HepG2 (cell line): ENCODE measurements around the gene MUL1. TPM values are rescaled to one million over a fixed set of nuclear protein-coding genes. Genes with fewer than 3 reads are reported as not detected.

ENCODE experiments used
- ATRX ChIP-seq: sonication (generic); formaldehyde crosslinking; IDR thresholded peaks from 2 replicates; pipeline ENCODE4 v1.4.0; 2020; ENCODE audit warnings: missing genetic modification reagents, borderline replicate concordance
- BORCS8-MEF2B ChIP-seq: sonication (generic); formaldehyde crosslinking; IDR thresholded peaks from 2 replicates; pipeline ENCODE4 v1.8.0; 2022; ENCODE audit warnings: mild to moderate bottlenecking, missing genetic modification reagents
- DDIT3 ChIP-seq: sonication (generic); formaldehyde crosslinking; IDR thresholded peaks from 2 replicates; pipeline ENCODE4 v1.4.0; 2020; ENCODE audit warnings: mild to moderate bottlenecking, missing genetic modification reagents
- HOXA9 ChIP-seq: sonication (generic); formaldehyde crosslinking; IDR thresholded peaks from 2 replicates; pipeline ENCODE4 v1.8.1; 2022; ENCODE audit warnings: missing genetic modification reagents, mild to moderate bottlenecking, moderate library complexity, borderline replicate concordance
- KDM5B ChIP-seq: sonication (generic); formaldehyde crosslinking; IDR thresholded peaks from 2 replicates; pipeline ENCODE4 v1.4.0; 2020; ENCODE audit warnings: missing genetic modification reagents, mild to moderate bottlenecking, borderline replicate concordance
- MAX ChIP-seq: IDR thresholded peaks from 2 replicates; pipeline ENCODE4 v1.6.1; 2012; ENCODE audit warnings: inconsistent platforms
- MTERF4 ChIP-seq: sonication (generic); formaldehyde crosslinking; IDR thresholded peaks from 2 replicates; pipeline ENCODE4 v1.8.0; 2023; ENCODE audit warnings: mild to moderate bottlenecking, missing genetic modification reagents
- PBX2 ChIP-seq: IDR thresholded peaks from 2 replicates; pipeline ENCODE4 v1.6.1; 2016; ENCODE audit warnings: control low read depth
- PITX1 ChIP-seq: sonication (generic); formaldehyde crosslinking; IDR thresholded peaks from 2 replicates; pipeline ENCODE4 v1.5.1; 2020; ENCODE audit warnings: mild to moderate bottlenecking, missing genetic modification reagents
- STAT5B ChIP-seq: sonication (generic); formaldehyde crosslinking; IDR thresholded peaks from 2 replicates; pipeline ENCODE4 v1.4.0; 2020; ENCODE audit warnings: missing genetic modification reagents
- TCF7L2 ChIP-seq: IDR thresholded peaks from 2 replicates; pipeline ENCODE4 v1.6.1; 2011; ENCODE audit warnings: mild to moderate bottlenecking, low read depth, low read length, moderate library complexity
- TIGD3 ChIP-seq: sonication (generic); formaldehyde crosslinking; IDR thresholded peaks from 2 replicates; pipeline ENCODE4 v1.5.1; 2020; ENCODE audit warnings: mild to moderate bottlenecking, missing genetic modification reagents, borderline replicate concordance
- ZNF407 ChIP-seq: sonication (generic); formaldehyde crosslinking; IDR thresholded peaks from one replicate; pipeline ENCODE4 v1.5.1; 2020; ENCODE audit warnings: mild to moderate bottlenecking, missing genetic modification reagents; ENCODE audit errors: not compliant biosample characterization
- ZNF501 ChIP-seq: sonication (generic); formaldehyde crosslinking; IDR thresholded peaks from 2 replicates; pipeline ENCODE4 v1.5.1; 2020; ENCODE audit warnings: mild to moderate bottlenecking, moderate library complexity, missing genetic modification reagents
- ZNF773 ChIP-seq: sonication (generic); formaldehyde crosslinking; IDR thresholded peaks from 2 replicates; pipeline ENCODE4 v1.4.0; 2020; ENCODE audit warnings: missing genetic modification reagents, borderline replicate concordance
- ZNF777 ChIP-seq: sonication (generic); formaldehyde crosslinking; IDR thresholded peaks from 2 replicates; pipeline ENCODE4 v1.4.0; 2020; ENCODE audit warnings: missing genetic modification reagents
- ZNF891 ChIP-seq: sonication (generic); formaldehyde crosslinking; IDR thresholded peaks from 2 replicates; pipeline ENCODE4 v1.5.0; 2020; ENCODE audit warnings: mild to moderate bottlenecking, missing genetic modification reagents
- polyA plus RNA-seq, 8 experiments: library from polyadenylated mRNA; depleted of rRNA in 3 of 8; stranded (reverse) in 7 of 8; unstranded in 1 of 8; fragments of >200 nt; fragmentation: Illumina TruSeq in 4 of 8; extraction: Trizol in 4 of 8; gene quantifications; 2 replicates each; pipeline versions ENCODE4 v1.2.1 to v1.2.3, GENCODE V29; 2011 to 2016; ENCODE audit warnings: low read depth in 4 of 8, missing spikeins in 1 of 8, mixed read lengths in 1 of 8; ENCODE audit not compliant: insufficient read depth in 1 of 8
- total RNA-seq, 5 experiments: library from RNA; depleted of rRNA; stranded (reverse); fragments of >200 nt; fragmentation: Illumina TruSeq; extraction: Trizol; gene quantifications; 2 replicates each; pipeline ENCODE4 v1.2.3, GENCODE V29; 2016; ENCODE audit warnings: low read depth in 1 of 5

Gene MUL1
- total and polyA plus RNA-seq, 2 of the 13 experiments (the other 11 are each of a cell fraction or from before 2014, with no cell fraction given), result 21.5 to 26.5 TPM

GRCh38 chr1:20551945-20552727, 44.2 kb upstream of the MUL1 start, which contains the start of gene FAM43B (continued):
- TF ChIP-seq ZNF407 (CRISPR knock-in tag), result no peak
- TF ChIP-seq BORCS8-MEF2B (CRISPR knock-in tag), result peak; percentile 30; the same call in 1 of the 2 replicates
- TF ChIP-seq PITX1 (CRISPR knock-in tag), result no peak
- TF ChIP-seq ATRX (CRISPR knock-in tag), result no peak
- TF ChIP-seq ZNF891, result peak; percentile 81
- TF ChIP-seq MAX, result no peak; the same call in 1 of the 2 replicates
- no peak for TF ChIP-seq STAT5B (CRISPR knock-in tag)
- no peak for TF ChIP-seq HOXA9 (CRISPR knock-in tag)
- TF ChIP-seq TIGD3 (CRISPR knock-in tag), result no peak
- TF ChIP-seq KDM5B (CRISPR knock-in tag), result peak; percentile 54; the same call in 1 of the 2 replicates
- peak; percentile 75 for TF ChIP-seq ZNF777 (CRISPR knock-in tag)
- no peak for TF ChIP-seq ZNF773 (CRISPR knock-in tag)
- no peak for TF ChIP-seq PBX2 (CRISPR knock-in tag)
- TF ChIP-seq TCF7L2, result no peak
- TF ChIP-seq DDIT3 (CRISPR knock-in tag), result no peak
- TF ChIP-seq ZNF501 (CRISPR knock-in tag), result peak; percentile 75; the same call in 1 of the 2 replicates
- TF ChIP-seq MTERF4 (CRISPR knock-in tag), result no peak
